Limb (tissue), 2 donors: ENCODE data around the gene FOXF1.
A peak's percentile ranks its signal among the peaks of the same experiment; 100 is the strongest.

Experiments
- DNase-seq, 2 donors: peaks; one replicate each; pipeline ENCODE4 v3.0.0-alpha.2; 2016; ENCODE audit errors: extremely low spot score in 2 of 2

The FOXF1 gene

DNA sequence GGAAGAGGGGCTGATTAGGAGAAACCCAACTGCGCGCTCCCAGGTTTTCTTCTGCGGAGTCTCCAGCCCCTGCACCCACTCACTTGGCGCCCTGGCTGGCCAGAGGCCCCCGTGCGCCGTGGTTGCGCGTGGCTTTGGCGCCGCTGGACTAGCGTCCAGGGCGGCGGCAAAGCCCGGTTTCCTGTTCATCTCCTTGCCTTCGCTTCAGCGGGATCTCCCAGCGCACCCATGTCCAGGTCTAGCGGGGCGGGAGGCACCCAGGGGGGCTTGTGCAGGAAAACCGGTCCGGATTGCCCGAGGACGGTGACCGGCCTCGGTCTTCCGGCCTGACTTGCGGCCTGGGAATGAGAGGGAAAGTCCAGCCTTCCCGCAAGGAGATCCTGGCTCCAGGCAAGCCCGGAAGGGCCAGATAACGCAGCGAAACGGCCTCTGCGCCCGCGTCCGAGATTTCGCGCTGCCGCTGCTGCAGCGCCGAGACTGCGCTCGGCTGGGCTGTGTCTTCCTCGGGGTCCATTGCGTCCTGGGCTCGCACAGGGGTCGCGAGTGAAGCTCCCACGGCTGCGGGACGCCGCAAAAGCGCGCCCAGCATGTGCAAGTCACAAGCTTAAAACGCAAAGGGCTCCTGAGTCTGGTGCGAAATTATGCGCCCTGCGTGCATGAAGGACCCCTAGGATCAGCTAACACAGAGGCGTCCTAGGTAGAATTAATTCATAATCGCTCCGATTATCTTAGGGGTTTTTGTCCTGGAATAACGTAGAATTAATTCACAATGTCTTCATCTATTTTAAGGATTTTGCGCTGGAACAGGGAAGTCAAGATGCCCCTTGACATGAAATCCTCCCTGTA is 5.7 kb downstream of the FOXF1 start:
- peak in 1 of 2 donors; percentile 41 for DNase-seq

DNA sequence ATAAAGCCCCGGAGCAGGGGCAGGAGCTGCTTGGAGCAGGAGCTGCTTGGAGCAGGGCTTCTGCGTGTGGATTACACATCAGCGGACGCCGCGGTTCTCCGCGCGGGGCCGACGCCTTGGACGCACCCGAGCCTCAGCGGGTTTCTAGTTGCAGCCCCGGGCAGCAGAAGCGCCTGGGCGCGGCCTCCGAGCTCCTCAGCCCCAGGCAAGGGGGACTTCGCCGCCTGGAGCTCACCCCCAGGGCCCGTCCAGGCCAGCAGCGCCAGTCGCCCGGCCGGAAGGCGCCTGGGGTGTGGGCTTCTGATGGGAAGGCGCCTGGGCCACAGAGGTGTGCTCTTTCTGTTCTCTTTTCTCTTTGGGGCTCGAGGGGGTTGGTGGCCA is 6.3 kb downstream of the FOXF1 start:
- DNase-seq, result peak in 1 of 2 donors; percentile 50

DNA sequence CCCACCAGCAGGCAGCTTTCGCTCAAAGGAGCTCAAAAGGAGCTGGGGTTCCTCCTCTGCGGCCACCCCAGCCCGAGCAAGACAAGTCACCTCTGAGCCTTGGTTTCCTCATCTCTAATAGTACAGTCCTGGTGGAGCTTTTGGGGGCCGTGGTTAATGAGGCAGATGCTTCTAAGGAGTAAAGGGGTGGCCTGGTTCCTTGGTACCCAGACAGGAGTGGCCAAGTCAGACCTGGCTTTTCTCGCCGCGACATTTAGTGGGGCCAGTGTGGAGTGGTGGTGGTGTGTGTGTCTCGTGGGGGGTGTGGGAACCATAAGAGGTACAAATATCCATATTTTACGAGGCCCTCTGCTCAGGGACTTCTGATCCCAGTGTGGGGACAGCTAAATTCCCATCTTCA is 6.7 kb downstream of the FOXF1 start:
- DNase-seq, result peak in 1 of 2 donors; percentile 33

DNA sequence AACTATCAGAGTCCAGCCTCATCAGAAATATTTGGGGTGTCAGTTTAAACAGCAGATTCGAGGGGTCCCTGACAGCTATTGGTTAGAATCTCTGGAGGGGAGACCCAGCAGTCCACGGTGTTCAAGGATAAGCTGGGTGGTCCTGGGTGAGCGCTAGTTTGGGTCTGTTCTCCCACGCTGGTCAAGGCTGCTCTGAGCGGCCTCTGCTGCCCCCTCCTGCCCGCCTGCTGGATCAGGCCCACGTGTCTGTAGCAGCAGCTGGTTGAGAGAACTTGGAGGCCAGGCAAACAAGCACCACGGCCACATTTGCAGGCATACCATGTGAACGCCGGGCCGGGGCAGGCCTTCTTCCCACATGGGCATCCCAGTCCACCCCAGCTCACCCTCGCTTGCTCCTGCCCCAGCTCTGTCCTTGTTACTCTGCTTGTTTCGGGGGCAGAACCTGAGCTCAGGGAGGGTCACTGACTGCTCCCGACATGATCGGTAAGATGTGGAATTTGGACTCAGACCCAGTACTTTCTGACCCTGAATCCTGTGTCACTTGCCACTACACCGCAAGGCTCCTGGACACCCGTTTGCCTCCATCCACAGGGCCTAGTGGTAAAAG is 7.4 kb downstream of the FOXF1 start:
- DNase-seq, result peak in 1 of 2 donors; percentile 86

DNA sequence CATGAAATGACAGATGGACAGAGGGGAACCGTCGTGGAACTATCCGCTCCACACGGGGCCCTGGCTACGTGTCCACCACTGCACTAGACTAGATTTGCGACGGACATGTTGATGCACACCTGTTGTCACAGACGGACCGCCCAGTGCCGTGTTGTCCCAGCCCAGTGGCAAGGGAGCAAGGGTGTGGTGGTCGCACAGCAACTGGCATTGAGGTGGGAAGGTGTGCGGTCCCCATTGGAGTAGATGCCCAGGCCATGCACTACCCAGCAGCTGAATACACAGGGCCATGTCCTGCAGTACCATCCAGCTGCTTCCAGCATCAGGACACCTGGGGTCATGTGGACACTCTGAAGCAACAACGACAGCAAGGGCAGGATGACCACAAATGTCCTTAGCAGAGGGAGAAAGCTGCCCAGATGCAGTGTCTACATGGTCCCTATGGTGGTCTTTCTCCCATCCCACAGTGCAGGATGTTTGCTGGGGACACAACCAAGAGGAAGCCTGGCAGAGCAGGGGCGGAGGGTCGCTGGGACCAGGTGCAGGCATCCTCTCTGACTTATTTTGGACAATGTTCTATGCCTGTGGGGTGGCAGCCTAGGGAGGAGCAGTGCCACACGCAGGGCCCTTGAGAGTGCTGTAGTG is 8.8 kb downstream of the FOXF1 start:
- DNase-seq, result no peak

DNA sequence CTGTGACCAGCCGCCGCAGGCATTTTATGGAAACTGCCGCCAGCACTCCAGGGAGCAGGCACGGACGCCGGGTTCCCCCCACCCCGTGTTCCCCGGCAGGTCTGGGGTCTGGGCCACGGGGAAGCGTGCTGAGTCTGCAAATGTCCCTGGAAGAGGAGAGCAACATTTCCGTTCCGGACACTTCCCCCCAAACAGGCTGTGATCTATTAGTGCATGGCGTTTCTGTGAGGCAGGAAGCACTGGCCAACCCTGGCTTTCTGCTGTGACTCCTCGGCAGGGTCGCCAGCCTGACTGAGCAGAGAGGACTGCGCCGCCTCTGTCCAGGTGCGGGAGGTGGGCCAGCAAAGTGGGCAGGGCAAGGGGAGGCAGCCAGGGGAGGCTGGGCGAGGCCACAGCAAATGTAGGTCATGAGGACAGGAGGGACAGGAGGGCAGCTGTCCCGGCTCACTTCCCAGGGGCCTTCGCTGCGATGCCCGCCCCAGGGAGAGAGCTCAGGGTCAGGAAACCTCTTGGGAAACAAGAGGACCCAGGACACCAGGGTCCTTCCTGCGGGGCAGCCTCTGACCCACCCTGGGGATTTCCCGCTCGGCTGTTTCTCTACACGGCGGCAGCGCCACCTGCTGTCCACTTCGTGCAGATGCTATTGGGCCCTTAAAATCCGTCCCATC is 9.5 kb downstream of the FOXF1 start:
- DNase-seq, result peak in 1 of 2 donors; percentile 79

DNA sequence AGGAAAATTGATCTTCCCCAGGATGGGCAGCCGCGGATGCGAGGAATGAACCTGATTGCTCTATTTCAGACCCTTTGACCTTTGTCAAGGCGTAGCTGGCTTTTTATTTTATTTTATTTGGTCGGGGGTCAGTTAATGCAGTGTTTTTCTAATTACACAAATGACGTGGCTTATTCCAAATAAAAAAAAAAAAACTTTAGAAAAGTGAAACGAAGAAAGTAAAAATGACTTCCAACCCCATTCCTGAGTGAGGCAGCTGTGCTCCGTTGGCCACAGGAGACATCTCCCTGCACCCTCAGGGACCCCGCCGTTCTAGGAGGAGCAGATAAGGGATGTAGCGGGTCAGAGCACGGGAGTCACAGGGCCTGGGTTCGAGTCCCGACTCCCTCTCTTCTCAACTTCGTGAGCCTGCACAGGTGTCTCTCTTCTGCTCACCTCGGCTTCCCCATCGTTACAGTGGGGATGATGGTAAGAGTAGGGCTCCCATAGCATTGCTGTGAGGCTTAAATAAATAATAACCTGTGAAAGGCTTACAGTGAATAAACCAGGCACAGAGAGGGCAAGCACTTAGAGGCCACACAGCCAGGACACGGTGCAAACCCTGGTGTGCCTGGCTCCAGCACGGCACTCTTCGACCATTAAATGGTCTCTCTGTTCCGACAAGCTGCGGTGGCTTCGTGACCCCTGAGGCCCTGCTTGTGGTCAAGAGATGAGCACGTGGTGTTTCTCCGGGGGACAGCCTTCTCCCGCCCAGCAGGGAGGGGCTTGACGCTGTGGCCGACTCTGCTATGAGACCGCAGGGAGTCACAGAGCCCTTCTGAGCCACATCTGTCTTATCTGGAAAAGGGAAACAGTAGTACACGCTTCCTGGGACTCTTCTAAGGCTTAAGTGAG is 10.2 kb downstream of the FOXF1 start:
- no peak for DNase-seq

DNA sequence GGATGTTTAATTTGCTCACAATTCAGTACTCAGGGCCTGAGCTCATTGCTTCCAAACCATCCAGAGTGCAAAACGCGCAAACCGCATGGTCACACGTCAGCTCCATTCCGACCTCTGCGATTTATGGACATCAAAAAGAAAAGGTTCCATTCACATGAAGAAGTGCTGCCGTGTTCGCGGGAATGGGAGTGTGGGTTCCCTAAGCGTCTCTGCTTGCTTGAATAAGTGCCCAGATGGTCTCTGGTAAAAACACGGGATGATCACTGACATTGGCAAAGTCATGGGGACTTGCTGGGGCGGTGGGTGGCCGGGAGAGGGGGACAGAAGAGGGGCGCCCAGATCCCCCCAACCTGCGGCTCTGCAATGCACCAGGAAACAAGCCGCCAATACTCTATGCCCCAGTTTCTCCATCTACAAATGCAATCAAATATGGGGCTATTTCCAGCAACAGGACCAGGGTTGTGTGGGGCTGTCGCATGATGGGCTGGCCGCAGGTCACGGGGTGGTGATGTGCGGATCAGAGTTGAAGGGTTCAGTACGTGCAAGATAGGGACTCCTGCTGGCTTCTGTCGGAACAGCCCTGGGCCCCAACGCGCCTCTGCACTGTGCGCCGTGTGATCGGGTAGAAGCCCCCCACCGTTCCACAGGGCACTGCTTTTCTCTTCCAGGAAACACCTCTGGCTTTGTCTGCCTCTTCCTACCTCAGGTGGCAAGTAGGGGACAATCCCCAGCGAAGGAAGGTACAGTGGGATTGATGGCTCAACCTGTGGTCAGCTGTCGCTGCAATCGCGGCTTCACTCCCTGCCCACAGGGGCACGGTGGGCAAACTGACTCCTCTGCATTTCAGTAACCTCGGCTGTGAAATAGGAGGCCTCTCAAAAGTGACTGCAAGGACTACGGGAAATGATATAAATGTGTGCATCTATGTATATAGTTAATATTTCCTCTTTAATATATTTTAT is 11.2 kb downstream of the FOXF1 start:
- DNase-seq, result no peak

DNA sequence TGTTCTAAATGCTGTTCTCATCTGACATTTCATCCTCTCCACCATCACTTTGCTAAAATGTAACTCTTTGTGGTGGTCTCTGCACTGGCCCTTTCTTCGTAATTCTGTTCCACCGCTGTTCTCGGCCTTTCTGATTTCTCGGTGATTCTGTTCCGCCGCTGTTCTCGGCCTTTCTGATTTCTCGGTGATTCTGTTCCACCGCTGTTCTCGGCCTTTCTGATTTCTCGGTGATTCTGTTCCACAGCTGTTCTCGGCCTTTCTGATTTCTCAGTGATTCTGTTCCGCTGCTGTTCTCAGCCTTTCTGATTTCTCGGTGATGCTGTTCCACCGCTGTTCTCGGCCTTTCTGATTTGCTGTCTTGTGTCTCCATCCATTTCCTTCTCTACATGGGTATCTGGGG is 12.3 kb downstream of the FOXF1 start:
- DNase-seq, result no peak

DNA sequence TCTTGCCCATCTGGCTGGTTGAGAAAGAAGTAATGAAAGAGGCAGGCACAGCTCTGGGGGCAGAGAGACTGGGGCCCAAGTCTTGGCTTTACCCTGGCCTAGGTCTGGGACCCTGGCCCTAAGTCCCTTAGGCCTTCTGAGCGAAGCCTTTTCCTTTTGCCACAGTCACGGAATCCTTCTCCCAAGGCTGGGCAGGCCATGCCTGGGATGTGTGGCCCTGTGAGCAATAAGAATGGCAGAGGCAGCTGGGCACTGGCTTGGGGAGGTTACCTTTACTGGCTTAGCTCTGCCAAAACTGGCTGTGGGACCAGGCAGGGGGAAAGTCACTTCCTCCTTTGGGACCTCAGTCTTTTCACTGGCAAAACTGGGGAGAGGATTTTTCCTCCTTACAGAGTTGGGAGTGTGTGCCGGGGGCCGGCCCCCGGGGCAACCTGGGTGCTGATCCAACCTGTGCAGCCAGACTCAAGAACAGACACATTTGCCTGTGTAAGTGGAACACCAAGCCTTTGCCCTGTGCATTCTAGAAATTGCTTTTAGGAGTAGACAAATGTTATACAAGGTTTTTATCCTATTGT is 12.9 kb downstream of the FOXF1 start:
- no peak for DNase-seq

DNA sequence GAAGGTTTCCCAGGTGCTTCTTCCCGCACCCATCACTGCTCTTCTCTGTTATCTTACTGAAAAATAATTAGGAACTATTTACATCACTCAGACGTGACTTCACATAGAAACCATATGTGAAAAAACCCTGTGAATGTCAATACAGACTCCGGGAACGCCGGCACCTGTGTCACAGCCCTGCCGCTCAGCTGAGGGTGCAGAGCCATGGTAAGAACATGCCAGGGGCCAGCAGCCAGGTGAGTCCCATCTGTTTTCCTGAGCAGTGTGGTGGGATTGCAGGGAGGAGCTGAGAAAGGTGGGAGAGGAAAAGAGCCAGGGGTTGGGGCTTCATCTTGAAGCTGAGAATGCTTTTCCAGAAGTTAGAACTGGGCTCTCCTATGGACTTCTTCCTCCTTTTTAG is 13.7 kb downstream of the FOXF1 start:
- DNase-seq, result no peak

DNA sequence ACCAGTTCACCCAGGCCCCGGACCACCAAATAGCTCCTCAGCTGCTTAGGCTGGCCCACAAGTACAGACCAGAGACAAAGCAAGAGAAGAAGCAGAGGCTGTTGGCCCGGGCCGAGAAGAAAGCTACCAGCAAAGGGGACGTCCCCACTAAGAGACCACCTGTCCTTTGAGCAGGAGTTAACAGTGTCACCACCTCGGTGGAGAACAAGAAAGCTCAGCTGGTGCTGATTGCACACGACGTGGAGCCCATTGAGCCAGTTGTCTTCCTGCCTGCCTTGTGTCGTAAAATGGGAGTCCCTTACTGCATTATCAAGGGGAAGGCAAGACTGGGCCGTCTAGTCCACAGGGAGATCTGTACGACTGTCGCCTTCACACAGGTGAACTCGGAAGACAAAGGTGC is 15.4 kb downstream of the FOXF1 start:
- no peak for DNase-seq

DNA sequence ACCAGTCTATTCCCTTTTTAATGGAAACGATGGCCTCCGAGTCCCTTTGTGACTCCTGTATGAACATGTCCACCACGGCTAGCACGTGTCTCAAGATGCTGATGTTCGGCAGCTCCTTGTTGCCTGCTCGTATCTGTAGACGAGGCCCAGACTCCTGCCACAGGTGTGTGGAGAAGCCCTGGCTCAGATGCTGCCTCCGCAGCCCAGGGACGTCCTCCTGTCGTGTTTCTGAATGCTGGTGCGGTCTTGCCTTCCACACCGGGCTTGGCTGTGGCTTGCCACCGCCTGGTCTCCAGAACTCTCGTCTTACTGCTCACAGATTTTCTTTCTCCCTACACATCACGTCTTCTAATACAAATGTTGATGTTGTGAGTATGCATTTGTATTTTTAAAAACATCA is 17.0 kb downstream of the FOXF1 start:
- DNase-seq, result no peak

DNA sequence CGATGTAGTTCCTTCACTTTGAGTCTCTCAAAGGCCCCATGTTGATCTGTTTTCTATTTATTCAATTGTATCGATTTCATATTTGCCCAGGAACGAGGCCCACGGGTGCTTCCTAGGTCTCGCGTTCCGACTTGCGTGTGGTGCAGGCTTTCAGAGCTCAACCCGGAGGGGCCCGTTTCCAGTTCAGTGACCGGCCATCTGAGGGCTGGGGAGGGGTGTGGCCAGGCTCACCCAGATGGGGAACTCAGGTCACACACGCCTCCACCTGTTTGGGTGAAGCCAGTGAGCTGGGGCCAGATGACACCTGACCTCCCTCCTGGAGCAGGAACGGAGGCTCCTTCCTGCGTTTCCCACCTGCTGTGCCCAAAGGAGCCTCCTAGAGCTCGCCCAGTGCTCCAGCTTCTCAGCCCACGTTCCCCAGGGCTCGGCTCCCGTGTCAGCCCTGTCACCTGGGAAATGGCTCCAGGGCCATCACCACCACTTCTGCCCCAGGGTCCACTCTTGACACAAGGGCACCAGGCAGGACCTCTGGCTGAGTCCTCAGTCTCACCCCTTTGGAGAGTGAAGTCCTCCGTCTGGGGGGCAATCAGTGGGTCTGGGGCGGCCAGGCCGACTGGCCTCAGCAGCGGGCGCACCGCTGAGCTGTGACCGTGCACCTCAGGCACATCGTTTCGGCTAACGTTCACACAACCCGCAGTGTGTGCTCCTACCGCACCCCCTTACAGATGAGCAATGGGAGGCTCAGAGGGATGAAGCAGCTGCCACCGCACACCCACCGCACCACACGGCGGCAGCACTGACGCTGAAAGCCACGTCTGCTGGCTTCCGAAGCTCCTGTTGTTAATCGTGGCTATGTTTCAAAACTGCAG is 18.0 kb downstream of the FOXF1 start:
- no peak for DNase-seq

DNA sequence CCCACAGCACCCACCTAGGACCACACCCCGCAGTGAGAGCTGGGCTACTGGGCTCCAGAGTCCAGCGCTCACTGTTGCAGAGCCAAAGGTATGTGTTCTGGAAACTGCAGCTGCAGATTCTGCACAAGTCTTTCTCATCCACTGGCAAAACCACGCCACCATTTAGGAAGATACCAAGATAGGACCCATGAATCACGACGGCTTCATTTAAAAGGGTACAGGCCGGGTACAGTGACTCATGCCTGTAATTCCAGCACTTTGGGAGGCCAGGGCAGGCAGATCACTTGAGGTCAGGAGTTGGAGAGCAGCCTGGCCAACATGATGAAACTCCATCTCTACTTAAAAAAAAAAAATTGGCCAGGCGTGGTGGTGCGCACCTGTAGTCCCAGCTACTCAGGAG is 18.8 kb downstream of the FOXF1 start:
- DNase-seq, result no peak

DNA sequence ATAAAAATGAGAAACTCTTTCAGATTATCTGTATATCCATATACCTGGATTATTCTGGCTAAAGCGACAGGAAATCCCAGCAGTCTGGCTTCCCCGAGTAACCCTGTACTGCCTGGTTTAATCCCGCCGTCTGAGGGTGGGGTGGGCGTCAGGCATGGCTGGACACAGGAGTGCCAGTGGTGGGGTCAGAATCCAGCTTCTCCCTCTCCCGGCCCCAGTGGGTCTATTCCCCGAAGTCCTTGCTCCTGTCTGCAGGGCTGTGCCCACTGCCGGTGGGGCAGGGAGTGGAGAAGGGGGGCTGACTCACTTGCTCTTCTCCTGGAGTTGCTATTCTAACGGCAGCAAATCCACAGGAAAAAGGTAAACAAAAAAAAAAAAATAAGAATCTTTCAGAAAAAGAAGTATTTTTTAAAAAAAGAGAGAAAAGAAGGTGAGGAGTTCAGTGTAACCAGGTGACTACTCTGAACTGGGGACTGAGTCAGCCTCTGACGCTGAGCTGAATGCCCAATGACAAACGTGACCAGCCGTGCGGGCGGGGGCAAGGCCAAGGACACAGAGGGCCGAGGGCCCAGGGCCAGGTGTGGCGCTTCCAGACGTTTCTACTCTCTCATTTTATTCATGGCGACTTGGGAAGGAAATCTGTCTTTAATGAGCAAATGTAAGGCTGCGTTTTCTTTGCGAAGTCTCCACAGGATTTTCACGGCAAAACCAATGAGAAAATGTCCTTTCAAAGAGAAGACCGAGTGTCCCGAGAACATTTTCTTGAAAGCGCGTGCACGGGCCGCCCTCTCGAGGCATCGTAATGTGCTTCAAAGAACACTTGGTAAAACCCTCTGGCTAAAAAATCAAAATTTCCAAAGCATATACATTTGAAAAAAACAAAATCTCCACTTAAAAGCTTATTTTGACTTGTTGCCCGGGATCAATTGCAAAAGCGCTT is 20.2 kb downstream of the FOXF1 start:
- DNase-seq, result no peak

DNA sequence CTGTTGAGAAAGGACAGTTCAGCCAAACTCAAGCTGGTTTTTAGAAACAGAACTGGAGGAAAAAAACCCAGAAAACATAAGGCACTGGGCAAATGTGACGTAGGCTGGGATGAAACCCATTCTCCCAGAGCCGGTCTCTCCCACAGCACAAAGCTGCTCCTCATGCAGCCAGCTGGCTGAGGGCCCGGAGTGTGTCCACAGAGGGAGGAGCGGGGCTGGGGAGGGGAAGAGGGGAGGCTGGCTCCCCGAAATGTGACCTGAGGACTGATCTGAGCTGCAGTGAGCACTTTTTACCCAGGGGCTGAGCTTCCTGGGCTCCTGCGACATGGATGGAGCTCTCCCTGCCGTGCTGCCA is 20.8 kb downstream of the FOXF1 start:
- peak; percentile 47 to 77 for DNase-seq
